ENCODE data around the gene CRB2.

GRCh38 chr9:123391946-123392345 is 35.9 kb downstream of the CRB2 start:
- TF ChIP-seq MAX (IDR thresholded peaks at IDR 0.05; ENCODE audit: insufficient read depth, insufficient read length) (no peak), CTCF (IDR thresholded peaks at IDR 0.05; ENCODE audit: extremely low read depth in 1 of 2, insufficient read depth in 1 of 2, low read depth in 1 of 2, low read length in 2 of 2) (no peak), JUN (IDR thresholded peaks at IDR 0.05; ENCODE audit: borderline replicate concordance, insufficient read depth, insufficient read length, low read depth) (no peak), MYC (IDR thresholded peaks at IDR 0.05; ENCODE audit: low read depth, low read length) (no peak), EZH2 (IDR thresholded peaks at IDR 0.05; ENCODE audit: borderline replicate concordance, low read depth, low read length, severe bottlenecking) (no peak), POLR2A (IDR thresholded peaks at IDR 0.05; ENCODE audit: low read depth, low read length) (no peak), POLR2AphosphoS5 (IDR thresholded peaks at IDR 0.05; ENCODE audit: insufficient read depth, low read depth, low read length) (no peak)
